Measurements from ENCODE around the gene STAT3. TPM values are rescaled to one million over a fixed set of nuclear protein-coding genes. Genes with fewer than 3 reads are reported as not detected.

Gene STAT3
- total RNA-seq, 2 experiments from 2014 or later, result 14.8 to 28.7 TPM

DNA sequence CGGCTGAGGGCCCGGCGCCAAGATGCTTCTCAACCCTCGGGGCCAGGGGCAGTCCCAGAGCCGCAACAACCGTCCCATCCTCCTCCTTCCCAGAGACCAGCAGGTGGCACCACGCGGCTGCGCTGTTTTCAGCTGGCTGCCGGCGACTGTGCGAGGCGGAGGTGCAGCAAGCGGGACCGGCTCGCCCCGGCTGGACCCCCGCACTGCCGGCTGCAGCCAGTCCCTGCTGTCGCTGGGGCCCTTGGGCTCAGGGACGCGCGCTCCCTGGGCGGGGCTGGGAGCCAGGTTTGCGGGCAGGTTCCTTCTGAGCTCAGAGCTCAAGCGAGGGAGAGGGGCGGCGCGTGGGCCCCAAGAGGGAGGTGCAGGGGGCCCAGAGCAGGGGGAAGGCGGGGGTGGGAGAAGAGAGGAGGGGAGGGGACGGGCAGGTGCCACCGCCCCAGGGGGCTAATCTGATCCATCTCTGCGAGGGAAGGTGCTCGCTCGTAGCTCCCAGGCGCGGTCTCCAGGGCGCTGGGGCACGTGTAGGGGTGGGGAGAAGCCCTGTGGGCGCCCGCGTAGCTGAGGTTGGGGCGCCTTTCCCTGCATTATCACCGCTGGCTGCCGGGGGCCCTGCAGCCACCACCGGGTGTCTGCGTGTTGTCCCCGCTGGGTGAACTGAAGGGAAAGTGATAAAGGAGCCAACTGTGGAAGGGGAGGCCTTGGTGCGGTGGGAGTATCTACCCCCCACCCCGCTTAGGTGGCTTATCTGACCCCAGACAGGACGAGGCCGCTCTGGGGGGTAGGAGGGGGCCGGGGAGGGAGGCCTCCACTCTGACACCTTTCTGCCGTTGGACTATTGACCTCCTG is 75.7 kb downstream of the STAT3 start:
- no peak for TF ChIP-seq EZH2phosphoT487 (IDR thresholded peaks at IDR 0.05; ENCODE audit: borderline replicate concordance, low read depth, low read length)
- TF ChIP-seq, protein P1, sequence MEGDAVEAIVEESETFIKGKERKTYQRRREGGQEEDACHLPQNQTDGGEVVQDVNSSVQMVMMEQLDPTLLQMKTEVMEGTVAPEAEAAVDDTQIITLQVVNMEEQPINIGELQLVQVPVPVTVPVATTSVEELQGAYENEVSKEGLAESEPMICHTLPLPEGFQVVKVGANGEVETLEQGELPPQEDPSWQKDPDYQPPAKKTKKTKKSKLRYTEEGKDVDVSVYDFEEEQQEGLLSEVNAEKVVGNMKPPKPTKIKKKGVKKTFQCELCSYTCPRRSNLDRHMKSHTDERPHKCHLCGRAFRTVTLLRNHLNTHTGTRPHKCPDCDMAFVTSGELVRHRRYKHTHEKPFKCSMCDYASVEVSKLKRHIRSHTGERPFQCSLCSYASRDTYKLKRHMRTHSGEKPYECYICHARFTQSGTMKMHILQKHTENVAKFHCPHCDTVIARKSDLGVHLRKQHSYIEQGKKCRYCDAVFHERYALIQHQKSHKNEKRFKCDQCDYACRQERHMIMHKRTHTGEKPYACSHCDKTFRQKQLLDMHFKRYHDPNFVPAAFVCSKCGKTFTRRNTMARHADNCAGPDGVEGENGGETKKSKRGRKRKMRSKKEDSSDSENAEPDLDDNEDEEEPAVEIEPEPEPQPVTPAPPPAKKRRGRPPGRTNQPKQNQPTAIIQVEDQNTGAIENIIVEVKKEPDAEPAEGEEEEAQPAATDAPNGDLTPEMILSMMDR (conservative IDR thresholded peaks at IDR 0.05; ENCODE audit: low read length), result peak; percentile 83
- no TSS peak for BruUV-seq (replicated peaks)
- Histone ChIP-seq H3K4me2 (ENCODE audit: low read length) (peak overlapping the region; percentile 60), H2AFZ (ENCODE audit: low read length) (no peak overlapping the region), H4K20me1 (ENCODE audit: insufficient read depth, low read length) (no peaks in the 10 kb centered on the region), H3K4me1 (ENCODE audit: insufficient read depth, low read length, poor library complexity, severe bottlenecking) (peaks cover 34% of the 10 kb centered on the region), H3K9me2 (ENCODE audit: insufficient read depth, low read length) (no peaks in the 10 kb centered on the region), H3K79me2 (ENCODE audit: insufficient read depth, low read depth, low read length) (no peaks in the 10 kb centered on the region), H3K9me3 (ENCODE audit: low read length) (no peaks in the 10 kb centered on the region), H3K36me3 (ENCODE audit: insufficient read depth, low read length) (no peaks in the 10 kb centered on the region), H3K4me3 (ENCODE audit: low read depth, low read length, poor library complexity, severe bottlenecking) (peak overlapping the region; percentile 46), H3K27ac (ENCODE audit: low read depth, low read length, poor library complexity, severe bottlenecking) (no peak overlapping the region)
- ChIA-PET CTCF (ENCODE audit: unreplicated experiment) (interaction anchor here (0.5 kb wide), 1 partner anchor 205 kb away, joined by 11 read pairs; no protein-coding TSS in a partner anchor), POLR2A (interaction anchor here (0.6 to 1.2 kb wide), 3 partner anchors 38 to 84 kb away, joined by 3 to 4 read pairs (median 4); partner anchors contain the start of gene STAT3)
- intact Hi-C loops (cut with micrococcal nuclease; ENCODE audit: unreplicated experiment), result no loop called here
- DNase-seq (ENCODE audit: low spot score), result peak; percentile 78

DNA sequence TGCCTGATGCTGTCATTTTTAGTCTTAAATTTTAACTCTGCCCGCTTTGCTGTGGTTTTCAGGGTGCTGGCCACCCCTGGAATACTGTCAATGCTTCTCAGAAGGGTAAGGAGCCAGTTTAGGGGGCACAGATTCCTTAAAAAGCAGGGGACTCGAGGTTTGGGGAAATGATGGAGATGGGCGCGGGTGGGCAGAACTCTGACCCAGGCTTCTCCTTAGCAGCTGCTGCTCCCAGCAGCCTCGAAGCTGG is 76.3 kb downstream of the STAT3 start:
- H3K4me1 ChIP-seq (ENCODE audit: insufficient read depth, low read length, poor library complexity, severe bottlenecking), result peaks cover 34% of the 10 kb centered on the region
- no peak for DNase-seq (ENCODE audit: low spot score)
- no peaks in the 10 kb centered on the region for H4K20me1 ChIP-seq (ENCODE audit: insufficient read depth, low read length)
- H3K27ac ChIP-seq (ENCODE audit: low read depth, low read length, poor library complexity, severe bottlenecking), result no peak overlapping the region
- TF ChIP-seq, protein P1 (conservative IDR thresholded peaks at IDR 0.05; ENCODE audit: low read length), result no peak
- no peak for TF ChIP-seq EZH2phosphoT487 (IDR thresholded peaks at IDR 0.05; ENCODE audit: borderline replicate concordance, low read depth, low read length)
- H3K79me2 ChIP-seq (ENCODE audit: insufficient read depth, low read depth, low read length), result no peaks in the 10 kb centered on the region
- ChIA-PET CTCF (ENCODE audit: unreplicated experiment) (no interaction called here), POLR2A (no interaction called here)
- H3K9me3 ChIP-seq (ENCODE audit: low read length), result no peaks in the 10 kb centered on the region
- no peaks in the 10 kb centered on the region for H3K9me2 ChIP-seq (ENCODE audit: insufficient read depth, low read length)
- BruUV-seq (replicated peaks), result no TSS peak
- no peak overlapping the region for H3K4me3 ChIP-seq (ENCODE audit: low read depth, low read length, poor library complexity, severe bottlenecking)
- no peaks in the 10 kb centered on the region for H3K36me3 ChIP-seq (ENCODE audit: insufficient read depth, low read length)
- no peak overlapping the region for H2AFZ ChIP-seq (ENCODE audit: low read length)
- H3K4me2 ChIP-seq (ENCODE audit: low read length), result peak overlapping the region; percentile 60
- intact Hi-C loops (cut with micrococcal nuclease; ENCODE audit: unreplicated experiment), result no loop called here
